Keratinocyte (primary cell): ENCODE measurements around the gene PIEZO1. TPM values are rescaled to one million over a fixed set of nuclear protein-coding genes. Genes with fewer than 3 reads are reported as not detected.

Experiments used
- DNase-seq: peaks from one replicate; pipeline ENCODE4 v3.0.0-alpha.2; 2011; ENCODE audit warnings: low read depth, missing footprints, low spot score
- FAIRE-seq: peaks from 2 replicates; lab custom pipeline; 2011; peaks lifted over from hg19 to GRCh38; lab: Jason Lieb, UNC
- H2AFZ ChIP-seq: 2 replicates; pipeline ENCODE4 v1.6.0; 2012; ENCODE audit warnings: low read length, control low read depth, inconsistent platforms; ENCODE audit not compliant: control insufficient read depth
- H3K27ac ChIP-seq: 2 replicates; pipeline ENCODE4 v1.5.1; 2011; ENCODE audit warnings: low read length; ENCODE audit not compliant: control insufficient read depth, insufficient read depth
- H3K27me3 ChIP-seq: 3 replicates; pipeline ENCODE4 v1.6.0; 2011; ENCODE audit warnings: low read length; ENCODE audit not compliant: control insufficient read depth, insufficient read depth; ENCODE audit errors: extremely low read depth
- H3K36me3 ChIP-seq, 2 experiments: 2 replicates in 1 of 2; 3 replicates in 1 of 2; pipeline ENCODE4 v1.5.1; 2011; ENCODE audit warnings: low read length in 2 of 2, mild to moderate bottlenecking in 1 of 2; ENCODE audit not compliant: control insufficient read depth in 2 of 2, insufficient read depth in 2 of 2; ENCODE audit errors: extremely low read depth in 1 of 2
- H3K4me1 ChIP-seq: 3 replicates; pipeline ENCODE4 v1.5.1; 2011; ENCODE audit warnings: low read length; ENCODE audit not compliant: control insufficient read depth, insufficient read depth; ENCODE audit errors: extremely low read depth
- H3K4me2 ChIP-seq: 3 replicates; pipeline ENCODE4 v1.6.0; 2011; ENCODE audit warnings: low read depth, low read length; ENCODE audit not compliant: control insufficient read depth, insufficient read depth; ENCODE audit errors: extremely low read depth
- H3K4me3 ChIP-seq, 3 experiments: fragments of 200-600 bp in 1 of 3; sonication (generic) in 1 of 3; 2 replicates in 2 of 3; 3 replicates in 1 of 3; pipeline ENCODE4 v1.5.1; 2011 to 2016; ENCODE audit warnings: low read length in 3 of 3, mild to moderate bottlenecking in 3 of 3, control low read depth in 2 of 3, inconsistent platforms in 1 of 3, low read depth in 1 of 3, mixed read lengths in 1 of 3, mixed run types in 1 of 3, moderate library complexity in 1 of 3; ENCODE audit not compliant: control insufficient read depth in 2 of 3, insufficient read depth in 2 of 3; ENCODE audit errors: extremely low read depth in 1 of 3
- H3K79me2 ChIP-seq: 2 replicates; pipeline ENCODE4 v1.6.0; 2012; ENCODE audit warnings: low read length; ENCODE audit not compliant: control insufficient read depth, insufficient read depth
- H3K9ac ChIP-seq: 3 replicates; pipeline ENCODE4 v1.6.0; 2011; ENCODE audit warnings: low read length; ENCODE audit not compliant: control insufficient read depth, insufficient read depth; ENCODE audit errors: extremely low read depth
- H3K9me1 ChIP-seq: 3 replicates; pipeline ENCODE4 v1.6.0; 2011; ENCODE audit warnings: low read length; ENCODE audit not compliant: control insufficient read depth, insufficient read depth; ENCODE audit errors: extremely low read depth
- H3K9me3 ChIP-seq: 2 replicates; pipeline ENCODE4 v1.5.1; 2012; ENCODE audit warnings: low read depth, low read length; ENCODE audit not compliant: control insufficient read depth
- H4K20me1 ChIP-seq: 3 replicates; pipeline ENCODE4 v1.6.0; 2011; ENCODE audit warnings: low read length; ENCODE audit not compliant: control insufficient read depth, insufficient read depth; ENCODE audit errors: extremely low read depth
- EZH2 ChIP-seq: IDR thresholded peaks from one replicate; pipeline ENCODE4 v1.6.1; 2012; ENCODE audit warnings: inconsistent platforms, mild to moderate bottlenecking, low read length, moderate library complexity
- dilution Hi-C: fragments of 300-500 bp; cut with MboI; formaldehyde crosslinking; loops from one replicate; pipeline ENCODE4 v1.7.0; 2020; ENCODE audit warnings: low sequenced_read_pairs; ENCODE audit not compliant: extremely low pct_ligation_motif_present
- polyA plus RNA-seq, 5 experiments: library from polyadenylated mRNA; depleted of rRNA in 3 of 5; stranded (reverse) in 3 of 5; stranded (forward) in 1 of 5; unstranded in 1 of 5; fragments of >200 nt; gene quantifications; 1 replicate in 1 of 5; 2 replicates in 3 of 5; 3 replicates in 1 of 5; pipeline versions ENCODE4 v1.2.1 to v1.2.3, GENCODE V29; 2011 to 2012; ENCODE audit warnings: missing spikeins in 2 of 5, low read depth in 1 of 5, low replicate concordance in 1 of 5
- TF ChIP-seq, protein P1 (sequence below), 3 experiments: IDR thresholded peaks in 1 of 3; conservative IDR thresholded peaks in 1 of 3; optimal IDR thresholded peaks in 1 of 3; 2 replicates in 2 of 3; 3 replicates in 1 of 3; pipeline versions ENCODE3 to v1.5.1; 2011; ENCODE audit warnings: low read length in 3 of 3, mild to moderate bottlenecking in 3 of 3, moderate library complexity in 2 of 3, control low read depth in 1 of 3, inconsistent platforms in 1 of 3; ENCODE audit not compliant: insufficient read depth in 2 of 3; ENCODE audit errors: extremely low read depth in 1 of 3

The PIEZO1 gene
- polyA plus RNA-seq, 1 donor (not counting 4 experiments of a cell fraction or from before 2014, with no cell fraction given), result 62.8 TPM

DNA sequence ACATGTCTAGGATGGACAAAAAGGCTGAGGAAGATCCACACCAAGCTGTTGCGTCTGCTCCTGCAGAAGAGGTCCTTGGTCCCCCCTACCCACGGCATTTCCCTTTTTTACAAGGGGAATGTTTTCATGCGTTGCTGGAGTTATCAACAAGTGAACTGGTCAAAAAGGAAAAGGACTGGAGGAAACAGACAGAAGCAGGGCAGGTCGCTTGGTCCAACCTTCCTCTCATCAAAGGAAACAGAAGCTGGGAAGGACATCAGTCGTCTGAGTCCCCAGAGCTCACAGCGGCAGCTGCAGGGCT, 26.1 kb downstream of the PIEZO1 start:
- Histone ChIP-seq H4K20me1 (peaks cover 36% of the 10 kb centered on the region), H3K9me1 (no peaks in the 10 kb centered on the region), H3K9ac (no peak overlapping the region), H3K27ac (no peak overlapping the region), H3K4me3 (no peak overlapping the region), H3K36me3 (peaks cover 22 to 23% of the 10 kb centered on the region in 2 experiments), H3K9me3 (no peaks in the 10 kb centered on the region), H3K4me1 (peaks cover 32% of the 10 kb centered on the region), H2AFZ (no peak overlapping the region), H3K27me3 (no peaks in the 10 kb centered on the region), H3K79me2 (peaks cover 86% of the 10 kb centered on the region), H3K4me2 (no peak overlapping the region)
- FAIRE-seq, result no peak
- no peak for DNase-seq
- TF ChIP-seq EZH2, result no peak
- TF ChIP-seq, protein P1, sequence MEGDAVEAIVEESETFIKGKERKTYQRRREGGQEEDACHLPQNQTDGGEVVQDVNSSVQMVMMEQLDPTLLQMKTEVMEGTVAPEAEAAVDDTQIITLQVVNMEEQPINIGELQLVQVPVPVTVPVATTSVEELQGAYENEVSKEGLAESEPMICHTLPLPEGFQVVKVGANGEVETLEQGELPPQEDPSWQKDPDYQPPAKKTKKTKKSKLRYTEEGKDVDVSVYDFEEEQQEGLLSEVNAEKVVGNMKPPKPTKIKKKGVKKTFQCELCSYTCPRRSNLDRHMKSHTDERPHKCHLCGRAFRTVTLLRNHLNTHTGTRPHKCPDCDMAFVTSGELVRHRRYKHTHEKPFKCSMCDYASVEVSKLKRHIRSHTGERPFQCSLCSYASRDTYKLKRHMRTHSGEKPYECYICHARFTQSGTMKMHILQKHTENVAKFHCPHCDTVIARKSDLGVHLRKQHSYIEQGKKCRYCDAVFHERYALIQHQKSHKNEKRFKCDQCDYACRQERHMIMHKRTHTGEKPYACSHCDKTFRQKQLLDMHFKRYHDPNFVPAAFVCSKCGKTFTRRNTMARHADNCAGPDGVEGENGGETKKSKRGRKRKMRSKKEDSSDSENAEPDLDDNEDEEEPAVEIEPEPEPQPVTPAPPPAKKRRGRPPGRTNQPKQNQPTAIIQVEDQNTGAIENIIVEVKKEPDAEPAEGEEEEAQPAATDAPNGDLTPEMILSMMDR (optimal IDR thresholded peaks at IDR 0.05 in 1 of 3, IDR thresholded peaks at IDR 0.05 in 1 of 3, conservative IDR thresholded peaks at IDR 0.05 in 1 of 3; ENCODE audit: extremely low read depth in 1 of 3, insufficient read depth in 2 of 3, low read length in 3 of 3), result no peak
- dilution Hi-C loops, result loop anchor here (25.0 kb wide), 1 partner anchor 97 kb away; the partner anchor contains the start of genes CYBA and MVD

DNA sequence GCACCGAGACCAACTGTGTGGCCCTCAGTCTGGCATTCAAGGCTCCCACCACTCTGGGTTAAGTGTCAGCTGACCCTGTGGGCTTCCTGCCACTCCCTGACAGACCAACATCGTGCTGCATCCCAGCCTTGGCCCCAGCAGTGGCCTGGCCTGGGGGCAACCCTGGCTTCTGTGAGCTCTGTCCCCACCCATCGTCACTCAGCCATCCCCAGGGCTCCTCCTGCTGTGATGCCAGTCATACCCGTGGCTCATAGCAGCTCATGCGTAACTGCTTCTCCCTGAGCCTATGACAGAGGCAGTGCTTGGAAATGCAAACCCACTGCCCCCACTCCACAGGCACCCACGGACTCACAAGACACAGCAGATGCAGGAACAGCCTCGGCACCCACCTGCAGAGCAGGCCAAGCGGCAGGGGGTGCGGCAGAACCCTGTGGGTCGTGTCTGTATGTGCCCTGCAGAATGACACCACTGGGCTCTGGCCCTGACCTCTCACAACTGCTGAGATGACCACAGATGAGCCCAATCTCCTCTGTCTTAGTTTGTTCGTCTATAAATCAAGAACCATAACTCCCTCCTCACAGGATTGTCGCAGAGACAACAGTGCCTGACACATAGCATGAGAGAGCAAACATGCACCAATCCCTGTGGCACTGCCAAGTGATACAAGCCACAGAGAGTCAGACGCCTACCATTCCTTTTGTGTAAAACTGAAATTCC, 26.6 kb downstream of the PIEZO1 start:
- no peak overlapping the region for H3K9ac ChIP-seq
- no peak overlapping the region for H3K4me3 ChIP-seq
- H3K9me1 ChIP-seq, result no peaks in the 10 kb centered on the region
- no peak overlapping the region for H2AFZ ChIP-seq
- no peaks in the 10 kb centered on the region for H3K9me3 ChIP-seq
- TF ChIP-seq, protein P1 (optimal IDR thresholded peaks at IDR 0.05 in 1 of 3, IDR thresholded peaks at IDR 0.05 in 1 of 3, conservative IDR thresholded peaks at IDR 0.05 in 1 of 3; ENCODE audit: extremely low read depth in 1 of 3, insufficient read depth in 2 of 3, low read length in 3 of 3), result no peak
- no peak for TF ChIP-seq EZH2
- peaks cover 86% of the 10 kb centered on the region for H3K79me2 ChIP-seq
- H3K4me2 ChIP-seq, result no peak overlapping the region
- H3K36me3 ChIP-seq, result peaks cover 17 to 25% of the 10 kb centered on the region in 2 experiments
- no peak overlapping the region for H3K27ac ChIP-seq
- peaks cover 30% of the 10 kb centered on the region for H3K4me1 ChIP-seq
- DNase-seq, result no peak
- H3K27me3 ChIP-seq, result no peaks in the 10 kb centered on the region
- dilution Hi-C loops, result loop anchor here (25.0 kb wide), 1 partner anchor 96 kb away; the partner anchor contains the start of genes CYBA and MVD
- no peak for FAIRE-seq
- H4K20me1 ChIP-seq, result peaks cover 36% of the 10 kb centered on the region
